GM13976 (cell line): ENCODE measurements around the gene JPT2.
"Not testable (repeated sequence)": the region's sequence is repeated elsewhere in the genome, so short reads cannot be mapped to it uniquely, and the experiment has no call there.

Experiments used
- DNase-seq: peaks from one replicate; pipeline ENCODE4 v3.0.0; 2012; ENCODE audit warnings: low spot score
- CTCF ChIP-seq: IDR thresholded peaks from 2 replicates; pipeline ENCODE4 v1.5.1; 2012; ENCODE audit warnings: borderline replicate concordance, mild to moderate bottlenecking; ENCODE audit not compliant: insufficient read depth; ENCODE audit errors: extremely low read depth, missing control alignments, control extremely low read depth
- in situ Hi-C: fragments of 300-500 bp; cut with MboI; formaldehyde crosslinking; loops from one replicate; pipeline ENCODE4 v1.12.0; 2022; ENCODE audit warnings: low sequenced_read_pairs, mixed read lengths, inconsistent platforms; ENCODE audit not compliant: unreplicated experiment

Gene JPT2

DNA sequence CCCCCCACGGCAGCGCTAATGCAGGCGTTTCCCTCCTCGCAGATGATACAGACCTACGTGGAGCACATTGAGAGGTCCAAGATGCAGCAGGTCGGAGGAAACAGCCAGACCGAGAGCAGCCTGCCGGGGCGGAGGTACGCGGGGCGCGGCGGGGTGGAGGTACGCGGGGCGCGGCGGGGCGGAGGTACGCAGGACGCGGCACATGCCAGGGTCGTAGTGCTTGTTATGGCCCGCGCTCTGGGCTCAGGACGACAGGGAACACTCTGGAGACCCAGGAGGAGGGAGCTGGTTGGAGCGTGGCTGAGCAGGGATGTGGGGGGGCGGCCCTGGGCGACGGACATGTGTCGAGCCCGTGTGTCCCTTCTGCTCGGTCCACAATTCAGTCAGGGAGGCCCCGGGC is 51.4 kb downstream of the JPT2 start:
- no peak for TF ChIP-seq CTCF
- DNase-seq, result no peak
- in situ Hi-C loops, result no loop called here

DNA sequence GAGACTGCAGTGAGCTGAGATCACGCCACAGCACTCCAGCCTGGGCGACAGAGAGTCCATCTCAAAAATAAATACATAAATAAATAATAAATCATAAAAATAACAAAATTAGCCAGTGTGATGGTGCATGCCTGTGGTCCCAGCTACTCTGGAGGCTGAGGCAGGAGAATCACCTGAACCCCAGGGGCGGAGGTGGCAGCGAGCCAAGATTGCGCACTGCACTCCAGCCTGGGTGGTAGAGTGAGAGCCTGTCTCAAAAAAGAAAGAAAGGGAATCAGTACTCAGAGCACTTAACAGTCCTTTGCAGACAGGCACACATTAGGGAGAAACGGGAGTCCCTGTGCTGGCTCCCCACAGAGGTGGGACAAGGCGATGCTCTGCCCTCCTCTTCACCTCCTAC is 53.0 kb downstream of the JPT2 start:
- in situ Hi-C loops, result no loop called here
- DNase-seq, result no peak
- no peak for TF ChIP-seq CTCF

- DNase-seq, result no peak
- in situ Hi-C loops, result no loop called here
- no peak for TF ChIP-seq CTCF
Observed at GRCh38 chr16:1731603-1732002, 53.5 kb downstream of the JPT2 start.

GRCh38 chr16:1732071-1732470 is 54.0 kb downstream of the JPT2 start:
- in situ Hi-C loops, result no loop called here
- TF ChIP-seq CTCF, result no peak
- DNase-seq, result no peak

DNA sequence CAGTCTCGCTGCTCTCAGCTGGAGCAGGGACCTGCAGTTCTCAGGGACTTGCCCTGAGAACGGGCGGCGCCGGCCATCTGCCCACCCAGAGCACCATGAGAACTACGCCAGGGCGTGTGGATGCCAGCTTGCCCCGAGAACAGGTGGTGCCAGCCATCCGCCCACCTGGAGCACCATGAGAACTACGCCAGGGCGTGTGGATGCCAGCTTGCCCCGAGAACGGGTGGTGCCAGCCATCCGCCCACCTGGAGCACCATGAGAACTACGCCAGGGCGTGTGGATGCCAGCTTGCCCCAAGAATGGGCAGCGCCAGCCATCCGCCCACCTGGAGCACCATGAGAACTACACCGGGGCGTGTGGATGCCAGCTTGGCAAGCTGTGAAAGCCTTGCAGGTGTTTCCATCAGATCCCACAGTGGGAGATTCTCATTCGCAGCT is 54.5 kb downstream of the JPT2 start:
- in situ Hi-C loops, DNase-seq: not testable (repeated sequence)

DNA sequence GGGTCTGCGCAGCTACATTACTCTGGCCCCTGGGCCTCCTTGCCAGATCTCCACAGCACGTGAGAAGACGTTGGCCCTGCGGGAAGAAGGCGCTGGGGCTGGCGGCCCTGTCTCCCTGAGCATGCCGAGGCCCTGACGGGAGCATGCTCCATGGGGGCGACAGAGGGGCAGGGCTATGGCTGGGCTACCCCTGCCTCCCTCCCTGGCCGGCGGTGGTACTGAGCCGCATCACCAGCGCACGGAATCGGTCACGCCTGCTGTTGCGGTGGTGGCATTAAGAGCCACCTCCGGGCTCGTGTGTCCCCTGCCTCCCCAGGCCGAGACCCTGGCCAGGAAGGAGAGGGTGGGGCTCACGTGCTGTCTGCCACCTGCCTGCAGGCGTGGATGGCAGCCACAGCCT is 56.0 kb downstream of the JPT2 start:
- in situ Hi-C loops, result no loop called here
- no peak for TF ChIP-seq CTCF
- DNase-seq, result no peak

DNA sequence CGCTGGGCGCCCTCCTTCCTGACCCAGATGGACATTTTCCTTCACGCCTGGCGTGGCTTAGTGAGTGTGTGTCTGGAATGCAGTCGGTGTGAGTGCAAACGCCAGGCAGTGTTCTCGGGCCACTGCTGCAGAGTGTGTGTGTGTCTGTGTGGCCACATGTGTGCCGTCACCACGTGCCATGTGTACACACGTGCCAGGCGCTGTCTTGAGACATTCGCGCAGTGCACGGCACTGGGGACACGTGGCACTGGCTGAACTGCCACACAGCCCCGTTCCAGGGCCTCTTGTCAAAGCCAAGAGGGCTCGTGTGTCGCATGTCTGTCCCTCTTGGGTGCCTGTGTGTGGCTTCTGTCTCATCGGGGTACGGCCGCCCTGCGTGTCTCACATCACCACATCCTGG is 56.7 kb downstream of the JPT2 start:
- no peak for TF ChIP-seq CTCF
- no peak for DNase-seq
- in situ Hi-C loops, result no loop called here
